T-helper 1 cell (primary cell): Measurements from ENCODE around the gene DNAJA4.

Source experiments
- DNase-seq, 5 donors: peaks; one replicate each; pipeline ENCODE4 v3.0.0-alpha.2; 2012 to 2020

DNAJA4 gene

GRCh38 chr15:78317145-78317836, 52.9 kb downstream of the DNAJA4 start:
- DNase-seq: no peak

- no peak for DNase-seq
Measured at GRCh38 chr15:78319588-78319987, 55.2 kb downstream of the DNAJA4 start.

- DNase-seq: no peak
Measured at GRCh38 chr15:78320183-78320582, 55.8 kb downstream of the DNAJA4 start.

DNA sequence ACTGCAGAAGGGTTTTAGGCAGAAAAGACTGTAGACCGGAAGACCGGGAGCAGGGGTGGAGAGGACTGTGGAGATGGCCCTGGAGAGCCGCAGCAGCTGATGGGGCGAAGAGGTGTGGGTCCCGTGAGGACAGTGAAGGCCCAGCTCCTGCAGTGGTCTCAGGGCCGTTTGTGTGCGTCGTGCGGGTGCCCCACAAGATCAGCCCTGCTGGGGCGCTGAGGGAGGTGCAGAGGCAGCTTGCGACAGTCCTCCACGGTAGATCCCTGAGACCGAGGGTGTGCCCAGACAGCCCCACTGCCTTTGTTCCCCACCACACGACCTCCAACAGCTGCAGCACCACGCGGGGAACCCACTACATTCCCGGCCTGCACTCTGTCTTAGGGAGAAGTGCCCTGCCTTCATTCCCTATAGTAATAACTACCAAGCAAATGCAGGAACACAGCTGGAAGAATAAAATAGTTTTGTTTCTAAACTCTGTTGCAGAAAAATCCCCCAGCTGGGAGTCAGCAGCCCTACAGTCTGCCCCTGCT, 56.7 kb downstream of the DNAJA4 start:
- no peak for DNase-seq

- DNase-seq: no peak
Measured at GRCh38 chr15:78321786-78322185, 57.4 kb downstream of the DNAJA4 start.

- DNase-seq: no peak
Measured at GRCh38 chr15:78322243-78322642, 57.9 kb downstream of the DNAJA4 start.

DNA sequence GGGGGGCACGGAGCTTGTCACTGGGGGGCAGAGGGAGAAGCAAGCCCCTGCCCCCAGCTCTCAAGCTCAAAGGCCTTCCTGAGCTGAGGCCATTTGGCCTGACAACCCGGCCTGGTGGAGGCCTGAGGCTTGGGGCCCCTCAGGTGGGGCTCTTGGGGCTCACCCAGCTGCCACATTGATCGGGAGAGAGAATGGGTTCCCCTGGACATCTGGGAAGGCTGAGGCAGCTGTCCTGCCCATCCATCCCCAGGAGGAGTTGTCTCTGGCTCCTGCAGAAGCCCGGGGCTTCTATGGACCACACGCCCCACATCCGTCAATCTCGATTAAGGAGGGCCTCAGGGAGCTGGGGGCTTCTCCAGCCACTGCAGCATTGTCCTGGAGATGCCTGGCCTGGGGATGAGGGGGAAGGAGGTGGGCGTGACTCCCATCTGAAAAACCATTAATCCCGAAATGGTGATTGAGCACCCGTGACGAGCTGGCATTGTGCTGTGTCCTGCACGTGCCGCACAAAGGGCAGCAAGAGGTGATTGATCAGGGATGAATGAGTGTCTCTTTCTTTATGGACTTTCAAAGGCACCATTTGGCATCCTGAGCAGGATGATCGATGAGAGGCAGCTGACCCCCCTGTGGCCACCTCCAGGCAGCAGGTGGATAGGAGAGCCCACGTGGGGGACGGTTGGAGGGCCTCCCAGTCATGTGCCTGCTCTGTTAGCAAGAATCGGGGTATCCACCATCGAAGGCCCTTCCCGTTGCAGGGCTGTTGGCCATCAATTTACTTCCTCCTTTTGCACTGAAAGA, 58.6 kb downstream of the DNAJA4 start:
- no peak for DNase-seq

DNA sequence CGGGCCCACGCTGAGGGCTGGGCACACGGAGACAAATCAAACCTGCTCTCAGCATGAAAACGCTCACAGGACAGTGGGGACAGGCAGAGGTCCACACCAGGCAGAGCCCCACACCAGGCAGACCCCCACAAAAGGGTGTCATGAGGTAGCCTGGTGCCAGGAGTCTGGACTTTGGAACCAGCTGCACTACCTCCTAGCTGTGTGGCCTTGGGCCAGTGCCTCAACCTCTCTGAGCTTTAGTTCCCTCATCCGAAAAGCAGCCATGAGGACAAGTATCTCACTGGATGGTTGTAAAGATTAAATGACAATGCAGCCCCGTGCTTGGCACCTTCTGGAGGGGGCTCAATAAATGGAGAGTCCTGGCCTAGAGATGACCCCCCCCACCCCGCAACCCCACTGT, 59.3 kb downstream of the DNAJA4 start:
- DNase-seq: no peak

- DNase-seq: no peak
Measured at GRCh38 chr15:78324144-78324543, 59.8 kb downstream of the DNAJA4 start.

DNA sequence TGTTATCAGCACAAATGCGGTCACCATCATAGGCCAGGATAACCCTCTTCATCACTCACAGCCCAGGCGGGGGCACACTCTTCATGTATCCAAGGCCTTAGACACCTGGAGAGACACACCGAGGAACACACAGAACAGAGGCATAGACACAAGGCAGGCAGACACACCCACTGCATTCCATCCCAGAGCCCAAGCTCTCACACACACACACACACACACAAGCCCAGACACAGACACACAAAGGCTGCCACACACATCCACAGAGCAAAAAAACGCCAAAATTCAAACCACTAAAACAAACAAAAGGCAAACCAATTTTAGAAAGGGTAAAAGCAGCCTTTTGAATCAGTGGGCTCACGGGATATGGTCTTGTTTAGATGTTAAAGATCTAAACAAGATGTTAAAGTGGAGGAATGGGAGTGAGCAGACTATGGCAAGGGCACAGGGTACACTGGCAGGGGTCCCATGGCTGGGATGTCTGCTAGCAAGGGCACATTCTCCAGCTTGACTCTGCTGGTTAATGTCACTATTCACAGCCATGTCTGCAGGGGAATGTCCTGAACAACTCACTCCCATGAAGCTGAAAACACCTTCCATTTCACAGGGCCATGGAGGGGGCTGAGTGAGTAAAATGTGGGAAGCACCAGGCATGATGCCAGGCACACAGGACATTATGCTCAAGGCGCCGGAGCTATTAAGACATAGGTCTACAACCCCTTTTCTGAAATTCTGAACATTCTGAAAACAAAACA, 60.9 kb downstream of the DNAJA4 start:
- no peak for DNase-seq

DNA sequence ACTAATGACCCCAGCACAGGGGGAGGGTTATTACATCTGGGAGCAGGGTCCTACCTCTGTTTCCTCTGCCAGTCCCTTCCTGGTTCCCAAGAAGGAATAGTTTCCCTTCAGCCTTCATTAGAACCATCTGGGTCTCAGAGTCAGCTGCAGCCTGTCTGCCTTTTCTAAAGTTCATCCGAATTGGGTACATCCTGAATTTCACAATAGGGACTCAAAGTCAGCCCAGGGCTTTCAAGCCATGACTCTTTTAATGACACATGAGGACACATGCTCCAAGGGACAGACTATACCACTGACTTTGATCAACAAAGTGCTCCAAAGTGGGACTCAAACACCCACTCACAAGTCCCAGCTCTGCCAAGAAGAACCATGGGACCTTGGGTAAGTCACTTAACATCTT, 63.1 kb downstream of the DNAJA4 start:
- DNase-seq: no peak

- DNase-seq: peak in 1 of 5 donors; percentile 38
Measured at GRCh38 chr15:78329625-78330024, 65.3 kb downstream of the DNAJA4 start.
